Neutrophil (primary cell): ENCODE data around the gene DCC.

Experiments
- H3K27ac ChIP-seq: fragments of 200-600 bp; sonication (generic); 2 replicates; pipeline ENCODE4 v1.5.1; 2016; ENCODE audit warnings: mild to moderate bottlenecking, moderate library complexity
- H3K27me3 ChIP-seq: fragments of 200-600 bp; sonication (generic); 2 replicates; pipeline ENCODE4 v1.6.0; 2016; ENCODE audit warnings: mild to moderate bottlenecking
- H3K36me3 ChIP-seq: fragments of 200-600 bp; sonication (generic); 2 replicates; pipeline ENCODE4 v1.5.1; 2017
- H3K4me1 ChIP-seq, 2 experiments: fragments of 200-600 bp in 1 of 2; sonication (generic) in 1 of 2; 1 replicate in 1 of 2; 2 replicates in 1 of 2; pipeline versions ENCODE4 v1.5.1 to v1.6.1; 2013 to 2016; ENCODE audit warnings: low read depth in 1 of 2, low read length in 1 of 2, mild to moderate bottlenecking in 1 of 2, moderate library complexity in 1 of 2; ENCODE audit not compliant: control insufficient read depth in 1 of 2, insufficient read depth in 1 of 2
- H3K4me3 ChIP-seq, 2 experiments: fragments of 200-600 bp in 1 of 2; sonication (generic) in 1 of 2; 1 replicate in 1 of 2; 2 replicates in 1 of 2; pipeline ENCODE4 v1.5.1; 2013 to 2016; ENCODE audit warnings: low read depth in 1 of 2, low read length in 1 of 2, mild to moderate bottlenecking in 1 of 2, moderate library complexity in 1 of 2
- H3K9me3 ChIP-seq: fragments of 200-600 bp; sonication (generic); 2 replicates; pipeline ENCODE4 v1.5.1; 2016
- CTCF ChIP-seq: fragments of 200-600 bp; sonication (generic); IDR thresholded peaks from 2 replicates; pipeline ENCODE4 v1.5.1; 2016; ENCODE audit warnings: antibody characterized with exemption

DCC gene

DNA sequence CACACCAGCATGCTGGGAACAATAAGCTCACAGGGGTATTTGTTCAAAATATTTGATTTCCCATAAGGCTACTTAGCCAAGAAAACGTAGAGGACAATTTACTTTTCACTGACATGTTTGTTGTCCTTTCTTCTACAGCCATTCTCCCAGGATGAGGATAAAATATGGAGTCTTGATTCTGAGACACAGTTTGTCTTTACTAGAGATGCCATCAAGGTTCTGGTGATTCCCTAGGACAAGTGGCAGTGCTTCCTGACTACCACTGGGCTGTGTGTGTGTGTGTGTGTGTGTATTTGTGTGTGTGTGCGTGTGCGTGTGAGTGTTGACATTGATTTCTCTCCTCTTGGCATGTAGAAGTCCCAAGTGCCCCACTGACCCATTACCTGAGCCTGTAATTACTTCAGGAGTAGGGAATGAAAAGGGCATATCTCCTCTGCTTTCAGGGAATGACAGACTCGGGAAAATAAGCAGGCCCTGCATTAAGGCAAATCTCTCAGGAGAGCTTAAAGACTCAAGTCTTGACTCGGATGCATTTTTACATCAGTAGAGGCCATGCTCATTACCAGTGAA, 761.6 kb downstream of the DCC start:
- Histone ChIP-seq H3K27ac (no peak overlapping the region), H3K27me3 (no peaks in the 10 kb centered on the region), H3K9me3 (no peaks in the 10 kb centered on the region), H3K4me1 (no peaks in the 10 kb centered on the region), H3K36me3 (no peaks in the 10 kb centered on the region), H3K4me3 (no peak overlapping the region)
- TF ChIP-seq CTCF, result no peak

DNA sequence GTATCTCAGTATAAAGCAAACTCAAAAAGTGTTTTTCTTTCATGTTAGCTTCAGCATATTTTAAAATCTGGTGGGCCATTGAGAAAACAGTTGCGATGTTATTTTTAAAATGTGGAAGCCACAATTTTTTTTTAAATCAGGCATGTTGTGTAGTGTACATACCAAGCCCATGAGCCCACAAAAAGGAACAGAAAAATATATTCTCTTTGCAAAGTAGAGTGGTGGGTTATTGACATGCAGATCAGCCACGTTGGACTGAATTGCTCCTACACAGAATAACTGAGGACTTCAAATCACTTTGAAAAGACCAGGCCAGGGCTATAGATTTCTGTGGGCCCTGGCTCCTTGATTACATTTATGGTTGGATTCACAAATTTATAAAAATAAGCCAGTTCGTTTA, 774.4 kb downstream of the DCC start:
- no peaks in the 10 kb centered on the region for H3K36me3 ChIP-seq
- no peak for TF ChIP-seq CTCF
- no peaks in the 10 kb centered on the region for H3K27me3 ChIP-seq
- no peak overlapping the region for H3K4me3 ChIP-seq
- no peaks in the 10 kb centered on the region for H3K9me3 ChIP-seq
- H3K27ac ChIP-seq, result no peak overlapping the region
- no peaks in the 10 kb centered on the region for H3K4me1 ChIP-seq

GRCh38 chr18:53115876-53116585, 776.0 kb downstream of the DCC start:
- no peaks in the 10 kb centered on the region for H3K4me1 ChIP-seq
- H3K36me3 ChIP-seq, result no peaks in the 10 kb centered on the region
- TF ChIP-seq CTCF, result no peak

GRCh38 chr18:53117851-53118250, 777.9 kb downstream of the DCC start:
- no peaks in the 10 kb centered on the region for H3K9me3 ChIP-seq
- TF ChIP-seq CTCF, result no peak

More at GRCh38 chr18:53115876-53116585, 776.0 kb downstream of the DCC start:
- Histone ChIP-seq H3K27me3 (no peaks in the 10 kb centered on the region), H3K9me3 (no peaks in the 10 kb centered on the region), H3K27ac (no peak overlapping the region), H3K4me3 (no peak overlapping the region)

GRCh38 chr18:53126210-53126609, 786.2 kb downstream of the DCC start:
- H3K4me3 ChIP-seq, result no peak overlapping the region

More at GRCh38 chr18:53117851-53118250, 777.9 kb downstream of the DCC start:
- no peak overlapping the region for H3K27ac ChIP-seq
- no peaks in the 10 kb centered on the region for H3K36me3 ChIP-seq
- no peaks in the 10 kb centered on the region for H3K27me3 ChIP-seq
- H3K4me3 ChIP-seq, result no peak overlapping the region
- no peaks in the 10 kb centered on the region for H3K4me1 ChIP-seq

More at GRCh38 chr18:53126210-53126609, 786.2 kb downstream of the DCC start:
- no peak for TF ChIP-seq CTCF
- H3K4me1 ChIP-seq, result no peaks in the 10 kb centered on the region
- no peaks in the 10 kb centered on the region for H3K27me3 ChIP-seq
- no peak overlapping the region for H3K27ac ChIP-seq
- H3K36me3 ChIP-seq, result no peaks in the 10 kb centered on the region
- H3K9me3 ChIP-seq, result no peaks in the 10 kb centered on the region
